Ovary (tissue), 9 donors: ENCODE data around the gene SLC25A18. TPM values are rescaled to one million over a fixed set of nuclear protein-coding genes. Genes with fewer than 3 reads are reported as not detected.

Source experiments
- DNase-seq, 5 donors: peaks; one replicate each; pipeline ENCODE4 v3.0.0-alpha.2; 2019 to 2020
- H3K27ac ChIP-seq, 2 donors: fragments of 200-600 bp; one replicate each; pipeline versions ENCODE4 v1.5.1 to v1.8.0; 2019 to 2022
- H3K27me3 ChIP-seq: fragments of 200-600 bp; one replicate; pipeline ENCODE4 v1.8.0; 2022
- H3K36me3 ChIP-seq: fragments of 200-600 bp; sonication (generic); one replicate; pipeline ENCODE4 v1.5.1; 2019
- H3K4me1 ChIP-seq: one replicate; pipeline ENCODE4 v1.8.1; 2013; ENCODE audit warnings: mild to moderate bottlenecking, moderate library complexity; ENCODE audit not compliant: insufficient read depth
- H3K4me3 ChIP-seq: fragments of 200-600 bp; sonication (generic); one replicate; pipeline ENCODE4 v1.5.1; 2017
- H3K9me3 ChIP-seq, 2 donors: fragments of 200-600 bp in 1 of 2; sonication (generic) in 1 of 2; one replicate each; pipeline versions ENCODE4 v1.5.1 to v1.8.1; 2013 to 2019; ENCODE audit warnings: mild to moderate bottlenecking in 1 of 2, moderate library complexity in 1 of 2
- CTCF ChIP-seq, 3 donors: fragments of 450-650 bp in 2 of 3; fragments of 200-600 bp in 1 of 3; IDR thresholded peaks; one replicate each; pipeline versions ENCODE4 v1.5.1 to v1.8.0; 2016 to 2022; ENCODE audit warnings: antibody characterized with exemption in 3 of 3, mild to moderate bottlenecking in 1 of 3
- EP300 ChIP-seq: sonication (generic); formaldehyde crosslinking; IDR thresholded peaks from one replicate; pipeline ENCODE4 v1.6.1; 2017; ENCODE audit warnings: antibody characterized with exemption
- POLR2A ChIP-seq: fragments of 450-650 bp; IDR thresholded peaks from one replicate; pipeline ENCODE4 v1.6.1; 2017; ENCODE audit warnings: antibody characterized with exemption, mild to moderate bottlenecking, moderate library complexity
- WGBS, 3 donors: extraction: QIAGEN DNeasy Blood & Tissue Kit in 1 of 3; methylation state at CpG; one replicate each; pipeline versions ENCODE4 v1.1.5 to v1.1.7; 2013 to 2017; 5-methylcytosine and 5-hydroxymethylcytosine counted together
- intact Hi-C, 4 donors: fragments of 100-400 bp; cut with DNase I; formaldehyde crosslinking; loops; one replicate each; pipeline versions ENCODE4 v1.11.0 to v1.15.1; 2022 to 2023
- polyA plus RNA-seq, 2 donors: library from polyadenylated mRNA; stranded (reverse); fragments of 200-250 nt in 1 of 2; fragments of 350-450 nt in 1 of 2; fragmentation: Illumina TruSeq in 1 of 2; extraction: RNeasy Lipid Tissue Mini Kit (QIAGEN cat#74804) in 1 of 2; gene quantifications; one replicate each; pipeline ENCODE4 v1.2.3, GENCODE V29; 2013 to 2014
- total RNA-seq, 7 donors: library from RNA; depleted of rRNA in 2 of 7; stranded (reverse); fragments of >200 nt in 2 of 7; fragmentation: NEBNext Ultra II Directional in 3 of 7; extraction: Animal tissue kit (Norgen Biotek cat#: 25700) in 3 of 7; gene quantifications; one replicate each; pipeline versions ENCODE4 v1.1.0 to v1.2.4, GENCODE V29; 2016 to 2023
- donor health status: DM: no; HTN: no; CAD: no; lungs with moderate emphysema.
- donor health status: DM: no; HTN: no; CAD: no.
- donor health status: Bipolar disorder and iron deficiency.
- donor health status: DM: yes; HTN: yes; CAD: no.
- donor health status: DM: no; HTN: no; CAD: no.
- donor health status: DM: yes; HTN: yes; CAD: no.

SLC25A18 gene
- total and polyA plus RNA-seq, 9 donors: 0.41 to 2.8 (median 1.3) TPM

GRCh38 chr22:17597217-17597616 is 33.9 kb downstream of the SLC25A18 start:
- DNase-seq: no peak
- WGBS, 3 donors: 87 to 98% (median 96%) methylated on average over 2 of the region's 2 CpGs
- Histone ChIP-seq H3K36me3 (no peaks in the 10 kb centered on the region), H3K4me3 (no peak overlapping the region), H3K4me1 (no peaks in the 10 kb centered on the region), H3K9me3 (no peaks in the 10 kb centered on the region), H3K27ac (no peak overlapping the region), H3K27me3 (no peaks in the 10 kb centered on the region)
- TF ChIP-seq CTCF (IDR thresholded peaks at IDR 0.05) (no peak), EP300 (no peak), POLR2A (no peak)
- intact Hi-C loops: no loop called here

- H3K36me3 ChIP-seq: no peaks in the 10 kb centered on the region
- intact Hi-C loops: no loop called here
- H3K4me1 ChIP-seq: no peaks in the 10 kb centered on the region
- H3K4me3 ChIP-seq: no peak overlapping the region
- no peak for DNase-seq
- H3K9me3 ChIP-seq: no peaks in the 10 kb centered on the region
- TF ChIP-seq POLR2A (no peak), CTCF (IDR thresholded peaks at IDR 0.05) (no peak), EP300 (no peak)
- no peaks in the 10 kb centered on the region for H3K27me3 ChIP-seq
- 93 to 97% (median 95%) methylated on average over 4 of the region's 4 CpGs for WGBS, 3 donors
- H3K27ac ChIP-seq: no peak overlapping the region
Measured at GRCh38 chr22:17598318-17598717, 35.0 kb downstream of the SLC25A18 start.

GRCh38 chr22:17601031-17601430 is 37.7 kb downstream of the SLC25A18 start:
- Histone ChIP-seq H3K4me3 (no peak overlapping the region), H3K9me3 (no peaks in the 10 kb centered on the region), H3K4me1 (no peaks in the 10 kb centered on the region), H3K27ac (no peak overlapping the region), H3K36me3 (no peaks in the 10 kb centered on the region), H3K27me3 (no peaks in the 10 kb centered on the region)
- DNase-seq: no peak
- TF ChIP-seq POLR2A (no peak), CTCF (IDR thresholded peaks at IDR 0.05) (no peak)
- intact Hi-C loops: no loop called here
- 61 to 64% (median 61%) methylated on average over 3 of the region's 3 CpGs for WGBS, 3 donors

- Histone ChIP-seq H3K27ac (no peak overlapping the region), H3K4me1 (no peaks in the 10 kb centered on the region), H3K4me3 (no peak overlapping the region), H3K27me3 (no peaks in the 10 kb centered on the region), H3K9me3 (no peaks in the 10 kb centered on the region), H3K36me3 (no peaks in the 10 kb centered on the region)
- intact Hi-C loops: no loop called here
- WGBS, 3 donors: 70 to 76% (median 75%) methylated on average over 4 of the region's 4 CpGs
- no peak for TF ChIP-seq EP300
- no peak for TF ChIP-seq POLR2A
- TF ChIP-seq CTCF (IDR thresholded peaks at IDR 0.05): no peak
- no peak for DNase-seq
Measured at GRCh38 chr22:17603668-17604067, 40.4 kb downstream of the SLC25A18 start.

GRCh38 chr22:17606496-17606895 is 43.2 kb downstream of the SLC25A18 start:
- no peak overlapping the region for H3K4me3 ChIP-seq
- H3K9me3 ChIP-seq: no peaks in the 10 kb centered on the region
- no peak for DNase-seq
- H3K27ac ChIP-seq: no peak overlapping the region
- H3K27me3 ChIP-seq: no peaks in the 10 kb centered on the region
- H3K36me3 ChIP-seq: no peaks in the 10 kb centered on the region
- TF ChIP-seq EP300: no peak
- no peak for TF ChIP-seq POLR2A
- no peak for TF ChIP-seq CTCF (IDR thresholded peaks at IDR 0.05)
- H3K4me1 ChIP-seq: no peaks in the 10 kb centered on the region
- intact Hi-C loops: no loop called here
- WGBS, 3 donors: 63 to 65% (median 63%) methylated on average over 5 of the region's 5 CpGs
